Calu3 (cell line): Measurements from ENCODE around the gene TMA7B. TPM values are rescaled to one million over a fixed set of nuclear protein-coding genes. Genes with fewer than 3 reads are reported as not detected.

Experiments
- BruUV-seq: library from RNA; stranded (reverse); fragments of 400-500 nt; replicated peaks from 2 replicates; lab custom pipeline; 2021; lab: Mats Ljungman, UMichigan
- CTCF ChIA-PET: fragments of 300-600 bp; sonication (Branson Sonifier 250); formaldehyde crosslinking; loops from one replicate; lab custom pipeline; 2022; ENCODE audit warnings: antibody characterized with exemption; lab: Charles Lee
- DNase-seq: peaks from one replicate; pipeline ENCODE4 v3.0.0; 2022
- H3K27ac Mint-ChIP-seq: one replicate; pipeline ENCODE4 v1.8.0; 2022; ENCODE audit warnings: mixed read lengths; ENCODE audit not compliant: unreplicated experiment
- H3K27me3 Mint-ChIP-seq: one replicate; pipeline ENCODE4 v1.8.0; 2022; ENCODE audit warnings: mixed read lengths; ENCODE audit not compliant: unreplicated experiment
- H3K36me3 Mint-ChIP-seq: one replicate; pipeline ENCODE4 v1.8.0; 2022; ENCODE audit warnings: mild to moderate bottlenecking, moderate library complexity, mixed read lengths; ENCODE audit not compliant: insufficient read depth, unreplicated experiment
- H3K4me1 Mint-ChIP-seq: one replicate; pipeline ENCODE4 v1.8.0; 2022; ENCODE audit warnings: mild to moderate bottlenecking, low read depth, mixed read lengths; ENCODE audit not compliant: unreplicated experiment
- H3K4me3 Mint-ChIP-seq: one replicate; pipeline ENCODE4 v1.8.0; 2022; ENCODE audit warnings: mild to moderate bottlenecking, low read depth, moderate library complexity, mixed read lengths; ENCODE audit not compliant: unreplicated experiment
- H3K9me3 Mint-ChIP-seq: one replicate; pipeline ENCODE4 v1.8.0; 2022; ENCODE audit warnings: low read depth, mixed read lengths; ENCODE audit not compliant: unreplicated experiment
- intact Hi-C: fragments of 100-400 bp; cut with micrococcal nuclease; formaldehyde crosslinking; loops from one replicate; pipeline ENCODE4 v1.10.0; 2022; ENCODE audit not compliant: unreplicated experiment
- total RNA-seq: library from RNA; stranded (reverse); gene quantifications from 2 replicates; pipeline ENCODE4 v1.2.3, GENCODE V29; 2022
- TF ChIP-seq, protein P1 (sequence below): fragments of 200-600 bp; IDR thresholded peaks from one replicate; pipeline ENCODE4 v1.8.0; 2022; ENCODE audit warnings: antibody characterized with exemption; ENCODE audit not compliant: unreplicated experiment

Gene TMA7B
- total RNA-seq, 1 experiment from 2014 or later, result not detected

DNA sequence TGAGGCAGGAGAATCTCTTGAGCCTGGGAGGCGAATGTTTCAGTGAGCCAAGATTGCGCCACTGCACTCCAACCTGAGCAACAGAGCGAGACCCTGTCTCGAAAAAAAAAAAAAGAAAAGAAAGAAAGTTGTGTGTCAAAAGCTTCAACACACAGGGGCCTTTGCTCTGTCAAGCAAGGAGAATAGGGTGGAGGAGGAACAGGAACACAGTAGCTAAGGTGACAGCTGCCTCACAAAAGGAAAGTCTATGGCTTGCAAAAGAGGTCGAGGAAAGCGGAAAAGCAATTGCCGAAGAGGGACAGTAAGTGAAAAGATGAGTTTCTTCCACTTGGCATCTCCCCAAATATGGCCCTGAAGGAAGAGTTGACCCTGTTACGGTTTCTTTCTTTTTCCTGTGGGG lies 26.5 kb upstream of the TMA7B start:
- Mint-ChIP-seq H3K9me3 (no peaks in the 10 kb centered on the region), H3K27me3 (peaks cover 63% of the 10 kb centered on the region), H3K27ac (no peak overlapping the region), H3K36me3 (no peaks in the 10 kb centered on the region), H3K4me3 (no peak overlapping the region), H3K4me1 (no peaks in the 10 kb centered on the region)
- TF ChIP-seq, protein P1, sequence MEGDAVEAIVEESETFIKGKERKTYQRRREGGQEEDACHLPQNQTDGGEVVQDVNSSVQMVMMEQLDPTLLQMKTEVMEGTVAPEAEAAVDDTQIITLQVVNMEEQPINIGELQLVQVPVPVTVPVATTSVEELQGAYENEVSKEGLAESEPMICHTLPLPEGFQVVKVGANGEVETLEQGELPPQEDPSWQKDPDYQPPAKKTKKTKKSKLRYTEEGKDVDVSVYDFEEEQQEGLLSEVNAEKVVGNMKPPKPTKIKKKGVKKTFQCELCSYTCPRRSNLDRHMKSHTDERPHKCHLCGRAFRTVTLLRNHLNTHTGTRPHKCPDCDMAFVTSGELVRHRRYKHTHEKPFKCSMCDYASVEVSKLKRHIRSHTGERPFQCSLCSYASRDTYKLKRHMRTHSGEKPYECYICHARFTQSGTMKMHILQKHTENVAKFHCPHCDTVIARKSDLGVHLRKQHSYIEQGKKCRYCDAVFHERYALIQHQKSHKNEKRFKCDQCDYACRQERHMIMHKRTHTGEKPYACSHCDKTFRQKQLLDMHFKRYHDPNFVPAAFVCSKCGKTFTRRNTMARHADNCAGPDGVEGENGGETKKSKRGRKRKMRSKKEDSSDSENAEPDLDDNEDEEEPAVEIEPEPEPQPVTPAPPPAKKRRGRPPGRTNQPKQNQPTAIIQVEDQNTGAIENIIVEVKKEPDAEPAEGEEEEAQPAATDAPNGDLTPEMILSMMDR, result no peak
- CTCF ChIA-PET, result interaction anchor here (0.7 to 1.1 kb wide), 4 partner anchors 19 to 330 kb away, joined by 3 to 4 read pairs (median 3); no protein-coding TSS in a partner anchor
- DNase-seq, result no peak
- intact Hi-C loops, result loop anchor here (10.0 kb wide), 1 partner anchor 389 kb away; no protein-coding TSS in a partner anchor
- no TSS peak for BruUV-seq

DNA sequence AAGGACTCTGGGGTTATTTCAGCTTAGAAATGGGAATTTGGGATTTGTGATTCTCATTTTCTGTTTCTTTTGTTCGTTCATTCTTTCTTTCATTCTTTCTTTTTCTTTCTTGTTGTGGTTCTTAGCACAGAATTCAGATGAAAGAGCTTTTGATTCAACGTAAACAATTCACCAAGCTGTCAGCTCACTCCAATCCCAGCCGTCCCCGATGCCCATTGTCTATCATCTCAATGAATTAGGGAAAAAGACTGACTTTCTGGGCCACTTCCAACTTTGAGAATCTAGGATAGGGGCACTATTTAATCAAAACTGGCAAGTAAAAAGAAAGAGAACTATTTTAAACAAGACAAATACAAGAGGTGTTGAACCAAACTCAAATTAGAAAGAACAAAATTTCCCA lies 25.1 kb upstream of the TMA7B start:
- Mint-ChIP-seq H3K27me3 (peaks cover 68% of the 10 kb centered on the region), H3K9me3 (no peaks in the 10 kb centered on the region), H3K4me1 (no peaks in the 10 kb centered on the region), H3K27ac (no peak overlapping the region), H3K4me3 (no peak overlapping the region), H3K36me3 (no peaks in the 10 kb centered on the region)
- TF ChIP-seq, protein P1, result no peak
- intact Hi-C loops, result loop anchor here (10.0 kb wide), 1 partner anchor 390 kb away; no protein-coding TSS in a partner anchor
- no TSS peak for BruUV-seq
- no peak for DNase-seq
- CTCF ChIA-PET, result no interaction called here

DNA sequence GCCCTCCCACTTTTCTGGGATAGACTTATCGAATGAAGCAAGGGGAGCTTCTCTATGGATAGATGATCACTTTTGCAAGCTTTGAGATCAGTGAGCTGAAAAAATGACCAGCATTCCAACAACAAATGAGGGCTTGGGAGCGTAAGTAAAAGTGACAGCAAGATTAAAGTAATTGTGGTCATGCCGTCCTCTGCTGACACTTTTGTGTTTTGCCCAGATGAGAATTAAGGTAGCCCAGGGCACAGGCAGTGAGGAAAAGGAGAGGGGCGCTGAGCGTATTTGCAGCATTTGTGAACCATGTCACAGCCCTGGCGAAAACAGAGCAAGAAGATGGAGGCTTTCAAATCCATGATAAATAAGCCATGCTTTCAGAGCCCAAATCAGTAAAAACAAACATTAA lies 24.6 kb upstream of the TMA7B start:
- Mint-ChIP-seq H3K9me3 (no peaks in the 10 kb centered on the region), H3K4me3 (no peak overlapping the region), H3K36me3 (no peaks in the 10 kb centered on the region), H3K27ac (no peak overlapping the region), H3K4me1 (no peaks in the 10 kb centered on the region), H3K27me3 (peaks cover 73% of the 10 kb centered on the region)
- CTCF ChIA-PET, result no interaction called here
- no peak for DNase-seq
- no TSS peak for BruUV-seq
- TF ChIP-seq, protein P1, result no peak
- intact Hi-C loops, result loop anchor here (10.0 kb wide), 1 partner anchor 391 kb away; no protein-coding TSS in a partner anchor

DNA sequence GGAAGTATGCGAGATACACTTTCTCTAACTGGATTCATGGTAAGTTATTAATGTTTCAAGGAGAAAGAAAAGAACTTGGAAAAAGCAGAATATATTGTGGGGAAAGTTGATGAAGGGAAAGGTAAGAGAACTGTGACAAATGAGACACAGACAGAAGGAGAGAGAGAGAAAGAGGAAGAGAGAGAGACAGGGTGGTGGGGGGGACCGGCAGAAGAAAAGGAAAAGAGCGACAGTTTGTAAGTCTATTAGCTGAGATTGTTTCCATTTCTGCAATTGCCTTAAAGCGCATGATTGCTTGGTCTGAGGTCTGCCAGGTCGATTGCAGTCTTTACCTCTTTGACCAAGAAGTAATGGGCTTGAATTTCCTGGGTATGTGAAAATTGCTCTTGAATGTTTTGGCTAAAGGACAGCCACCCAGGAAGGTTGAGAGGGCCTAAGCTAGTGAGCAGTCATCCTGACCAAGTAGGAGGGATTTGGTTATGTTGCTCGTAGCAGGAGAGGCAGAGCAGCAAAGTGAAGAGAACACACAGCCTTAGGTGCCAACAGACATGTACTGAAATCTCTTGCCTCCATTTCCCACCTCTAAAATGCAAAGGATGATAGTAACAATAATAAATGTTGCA lies 23.6 kb upstream of the TMA7B start:
- intact Hi-C loops, result loop anchor here (10.0 kb wide), 1 partner anchor 392 kb away; no protein-coding TSS in a partner anchor

More for the DNA sequence above, 23.6 kb upstream of the TMA7B start:
- no peak for DNase-seq
- H3K36me3 Mint-ChIP-seq, result no peaks in the 10 kb centered on the region
- no peak overlapping the region for H3K4me3 Mint-ChIP-seq
- H3K4me1 Mint-ChIP-seq, result no peaks in the 10 kb centered on the region
- H3K27ac Mint-ChIP-seq, result no peak overlapping the region
- BruUV-seq, result no TSS peak
- peaks cover 80% of the 10 kb centered on the region for H3K27me3 Mint-ChIP-seq
- no peaks in the 10 kb centered on the region for H3K9me3 Mint-ChIP-seq
- CTCF ChIA-PET, result no interaction called here
- TF ChIP-seq, protein P1, result no peak
